Measurements from ENCODE around the gene HOXA1.
"Not testable (repeated sequence)": the region's sequence is repeated elsewhere in the genome, so short reads cannot be mapped to it uniquely, and the experiment has no call there.

The HOXA1 gene

DNA sequence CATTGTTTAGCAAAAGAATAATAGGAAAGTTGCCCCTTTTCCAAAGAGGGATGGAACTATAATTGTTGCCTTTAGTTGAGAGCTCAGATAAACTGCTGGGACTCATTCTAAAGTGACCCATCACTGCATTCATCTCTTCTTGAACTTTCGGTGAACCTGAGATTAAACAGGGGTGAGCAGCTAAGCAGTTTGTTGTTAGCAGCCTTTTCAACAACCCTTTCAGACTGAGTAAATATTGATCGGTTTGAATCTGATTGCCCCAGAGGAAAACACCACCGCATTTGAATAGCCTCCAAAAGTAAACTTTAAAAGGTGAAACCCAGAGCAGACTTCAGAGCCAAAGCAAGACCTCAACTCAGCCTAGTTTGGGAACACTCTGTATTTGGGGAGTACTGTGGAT, 4.7 kb downstream of the HOXA1 start:
- no peak for DNase-seq

DNA sequence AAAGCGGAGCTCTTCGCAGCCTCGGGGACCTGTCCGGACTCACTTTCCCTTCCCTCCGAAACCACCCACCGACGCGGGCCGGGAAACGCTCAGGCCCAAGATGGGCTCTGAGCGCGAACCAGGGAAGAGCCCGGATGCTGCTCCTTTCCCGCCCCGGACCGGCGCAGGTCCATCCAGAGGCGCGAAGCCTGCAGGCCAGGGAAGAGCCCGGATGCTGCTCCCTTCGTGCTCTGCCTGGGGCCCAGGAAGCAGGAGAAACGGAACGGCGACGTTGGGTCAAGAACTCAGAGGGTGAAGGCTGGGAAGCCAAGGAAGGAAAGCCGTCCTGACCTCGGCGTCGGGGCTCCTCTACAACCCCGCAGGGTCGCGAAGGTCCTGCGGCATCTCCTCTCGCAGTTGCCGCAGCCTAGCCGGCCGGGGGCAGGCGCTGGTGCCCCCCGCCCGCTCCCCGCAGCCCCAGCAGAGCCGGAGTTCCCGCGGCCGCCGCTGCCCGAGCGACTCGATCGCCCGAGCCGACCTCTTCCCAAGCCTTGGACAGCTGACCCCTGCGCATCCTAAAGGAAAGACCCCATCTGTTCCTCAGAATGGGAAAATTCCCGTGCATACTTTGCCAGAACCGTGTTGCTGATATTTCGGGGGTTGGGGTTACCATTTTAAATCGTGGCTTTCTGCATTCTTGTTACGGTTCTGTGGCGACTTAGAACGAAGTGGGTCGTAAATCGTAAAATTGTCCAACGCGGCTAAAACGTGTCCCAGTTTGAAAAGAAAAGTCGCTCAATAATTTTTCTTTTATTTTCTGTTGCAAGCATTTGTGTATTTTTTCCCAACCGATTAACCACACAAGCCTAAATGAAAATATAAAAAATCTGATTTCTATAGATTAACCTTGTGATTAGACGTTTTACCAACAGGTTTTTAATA, 7.5 kb downstream of the HOXA1 start:
- no peak for DNase-seq

DNA sequence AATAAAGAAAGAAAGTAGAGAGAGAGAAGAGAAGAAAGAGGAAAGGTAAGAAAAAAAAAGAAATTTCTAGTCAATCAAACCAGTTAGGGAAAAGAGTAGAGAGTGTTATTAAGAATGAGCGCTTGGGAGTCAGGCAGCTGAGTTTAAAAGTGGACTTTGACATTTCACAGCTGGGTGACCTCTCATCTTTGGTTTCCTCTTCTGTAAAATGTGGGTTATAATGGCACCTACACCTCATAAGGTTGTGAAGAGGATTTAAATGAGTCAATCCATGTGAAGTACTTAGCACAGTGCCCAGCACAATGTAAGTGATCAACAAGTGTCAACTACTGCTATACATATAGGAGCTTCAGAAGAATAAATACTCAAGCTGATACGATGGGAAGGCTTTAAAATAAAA, 12.2 kb downstream of the HOXA1 start:
- no peak for DNase-seq

DNA sequence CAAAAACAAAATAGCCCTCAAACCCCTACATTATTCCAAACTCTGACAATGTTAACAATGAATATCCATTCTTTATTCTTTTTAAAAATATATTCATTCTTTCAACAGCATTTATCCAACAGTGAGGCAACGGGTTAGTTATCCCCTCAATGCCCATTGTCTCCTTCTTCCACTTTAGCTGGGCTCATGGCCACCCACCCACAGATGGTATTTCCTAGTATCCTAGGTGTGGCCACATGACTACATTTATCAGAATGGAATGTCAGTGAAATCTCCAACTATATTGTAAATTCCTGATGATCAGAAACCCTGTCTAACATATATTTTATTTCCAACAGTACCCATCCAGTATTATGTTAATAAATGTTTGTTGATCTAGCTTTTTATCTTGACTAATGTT, 13.6 kb downstream of the HOXA1 start:
- no peak for DNase-seq

DNA sequence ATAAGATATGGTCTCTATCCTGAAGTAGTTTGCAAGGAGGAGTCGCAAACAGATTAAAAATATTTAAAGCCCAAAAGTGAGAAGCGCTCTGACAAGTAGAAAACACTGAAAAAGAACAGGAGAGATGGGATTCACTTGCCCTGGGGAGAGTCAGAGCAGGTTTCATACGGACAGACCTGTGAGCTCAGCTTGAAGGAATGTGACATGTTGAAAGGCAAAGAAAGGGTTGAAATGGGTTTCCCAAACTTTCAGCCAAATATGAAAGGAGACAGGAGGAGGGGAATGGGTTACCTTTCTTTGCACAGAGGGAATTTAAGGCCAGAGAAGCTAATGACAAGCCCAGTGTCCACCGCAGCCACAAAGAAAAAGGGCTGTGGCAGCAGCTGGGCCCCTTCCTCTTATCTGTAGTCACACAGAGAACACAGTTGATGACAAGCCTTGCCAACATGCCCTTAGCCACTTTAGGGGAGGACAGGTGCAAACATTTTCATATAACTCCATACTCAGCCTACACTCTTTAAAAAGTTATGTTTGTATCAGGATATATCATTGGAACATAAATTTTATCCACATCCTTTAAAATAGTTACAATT, 14.9 kb downstream of the HOXA1 start:
- DNase-seq: no peak

DNA sequence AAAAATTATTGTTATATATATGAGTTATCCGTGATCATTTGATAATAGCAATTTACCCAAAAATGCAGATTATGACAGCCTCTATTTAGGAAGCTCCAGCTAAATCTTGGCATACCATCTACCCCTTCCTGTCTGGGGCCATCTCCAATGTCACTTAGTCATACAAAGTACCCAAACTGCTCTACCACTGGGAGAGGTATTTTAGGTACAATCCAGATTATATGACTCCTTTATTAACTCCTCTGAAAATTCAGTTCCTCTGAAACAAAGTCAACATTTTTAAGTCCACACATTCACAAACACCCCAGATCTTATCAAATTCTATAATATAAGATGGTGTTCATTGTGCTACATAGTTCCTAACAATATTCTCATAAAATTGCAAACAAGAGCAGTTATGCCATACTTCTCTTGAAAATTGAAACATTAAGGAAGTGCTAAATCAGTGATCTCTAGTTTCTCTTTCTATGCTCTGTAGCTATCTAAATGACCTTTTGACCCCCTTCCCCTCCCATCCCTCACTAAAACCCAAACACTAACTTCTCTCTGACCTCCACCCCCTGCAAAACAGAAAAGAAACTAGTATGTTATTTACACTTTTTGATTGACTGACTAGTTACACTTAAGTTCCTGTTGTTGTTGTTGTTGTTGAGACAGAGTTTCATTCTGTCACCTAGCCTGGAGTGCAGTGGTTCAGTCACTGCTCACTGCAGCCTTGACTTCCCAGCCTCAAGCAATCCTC, 16.4 kb downstream of the HOXA1 start:
- no peak for DNase-seq

DNA sequence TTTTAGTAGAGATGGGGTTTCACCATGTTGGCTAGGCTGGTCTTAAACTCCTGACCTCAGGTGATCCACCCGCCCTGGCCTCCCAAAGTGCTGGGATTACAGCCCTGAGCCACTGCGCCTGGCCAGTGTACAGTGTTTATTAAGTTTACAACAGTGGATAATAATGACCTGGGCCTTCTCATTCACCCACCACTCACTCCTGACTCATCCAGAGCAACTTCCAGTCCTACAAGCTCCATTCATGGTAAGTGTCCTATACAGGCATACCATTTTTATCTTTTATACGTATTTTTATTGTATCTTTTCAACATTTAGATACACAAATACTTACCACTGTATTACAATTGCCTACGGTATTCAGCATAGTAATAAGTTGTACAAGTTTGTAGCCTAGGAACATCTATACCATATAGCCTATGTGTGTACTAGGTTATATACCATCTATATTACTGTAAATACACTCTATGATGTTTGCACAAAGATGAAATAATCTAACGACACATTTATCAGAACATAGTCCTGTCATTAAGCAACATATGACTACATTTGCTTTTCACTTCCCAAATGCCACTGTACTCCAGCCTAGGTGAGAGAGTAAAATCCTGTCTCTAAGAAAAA, 17.1 kb downstream of the HOXA1 start:
- DNase-seq: no peak

DNA sequence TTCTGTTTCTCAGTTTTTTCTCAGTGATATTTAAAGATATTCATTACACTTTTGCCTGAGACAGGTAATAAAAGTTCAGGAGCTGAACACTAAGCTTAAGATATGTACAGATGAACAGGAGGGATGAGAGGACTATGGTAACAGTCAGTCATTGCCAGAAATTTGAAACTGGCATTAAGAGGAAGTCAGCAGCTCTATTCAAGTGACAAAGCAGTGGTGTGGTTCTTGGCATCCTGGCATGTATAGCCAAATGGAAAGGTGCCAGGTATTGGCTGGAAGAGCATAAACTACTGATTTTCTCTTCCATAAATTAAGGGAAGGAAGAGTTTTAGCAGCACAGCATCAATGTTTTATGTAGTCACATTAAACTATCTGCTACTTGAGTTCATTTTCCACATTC, 22.7 kb downstream of the HOXA1 start:
- no peak for DNase-seq

DNA sequence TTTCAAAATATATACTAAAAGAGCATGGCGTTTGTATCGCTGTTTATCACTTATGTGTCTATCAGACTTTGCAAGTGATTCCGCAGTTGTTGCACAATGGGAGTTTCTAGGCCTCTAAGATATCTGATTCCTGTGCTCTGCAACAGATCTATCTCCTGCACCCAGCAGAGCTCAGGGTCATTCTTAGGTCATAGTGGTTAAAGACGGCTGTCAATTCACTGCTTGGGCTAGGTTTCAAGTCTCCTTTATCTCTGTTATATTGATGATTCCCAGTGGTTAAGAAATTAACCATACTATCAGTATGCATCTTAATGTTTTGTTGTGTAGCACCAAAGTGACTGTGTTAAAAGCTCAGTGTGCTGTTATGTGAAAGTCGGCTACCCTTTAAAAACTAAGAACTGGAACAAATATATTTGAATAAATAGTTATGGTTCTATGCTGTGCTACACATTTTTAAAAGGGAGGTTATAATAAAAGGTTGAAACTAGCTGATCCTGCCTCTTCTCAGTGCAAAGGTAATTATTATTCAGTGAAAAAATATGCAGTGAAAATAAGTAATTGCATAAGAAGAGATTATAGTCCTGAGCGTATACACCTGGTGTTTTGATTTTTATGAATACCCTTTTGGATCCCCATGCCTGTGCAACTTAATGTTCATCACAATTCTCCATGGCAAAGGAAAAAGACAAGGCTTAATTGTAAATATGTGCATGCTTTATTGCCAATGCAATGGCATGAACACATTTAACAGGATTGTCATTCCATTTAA, 24.0 kb downstream of the HOXA1 start:
- no peak for DNase-seq

DNA sequence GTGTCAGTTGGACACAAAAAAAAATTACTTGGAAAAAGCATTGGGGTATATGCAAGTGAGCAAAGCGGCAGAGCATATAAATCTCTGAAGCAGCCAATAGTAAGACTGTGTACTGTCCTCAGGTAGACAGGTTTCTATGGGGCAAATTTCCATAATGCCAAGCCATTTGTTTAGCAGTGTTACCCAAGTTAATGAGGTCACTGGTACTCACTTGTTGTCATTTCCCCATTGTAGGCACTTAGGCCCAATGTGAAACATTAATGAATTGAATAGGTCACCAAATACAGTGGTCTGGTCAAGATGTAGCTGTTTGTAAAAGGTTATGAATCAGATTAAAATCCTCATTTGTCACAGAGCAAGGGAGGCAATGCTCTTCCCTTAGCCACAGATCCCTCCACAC, 27.5 kb downstream of the HOXA1 start:
- DNase-seq: no peak

DNA sequence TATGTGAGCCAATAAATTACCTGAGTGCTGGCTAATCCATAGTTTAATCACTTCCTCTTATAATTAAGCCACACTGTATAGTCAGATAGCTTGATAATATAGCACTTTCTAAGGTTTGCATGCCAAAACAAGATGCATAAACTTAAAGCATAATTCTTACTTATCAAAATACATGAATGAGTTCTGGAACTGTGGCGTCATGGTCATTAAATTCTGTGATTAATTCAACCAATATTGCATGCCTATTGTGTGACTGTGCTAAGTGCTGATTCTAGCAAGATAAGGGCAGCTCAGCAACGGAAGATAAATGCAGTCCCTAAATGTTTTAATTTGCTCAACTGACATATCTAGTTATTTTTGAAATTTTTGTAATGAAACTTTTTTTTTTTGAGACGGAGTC, 29.7 kb downstream of the HOXA1 start:
- no peak for DNase-seq

DNA sequence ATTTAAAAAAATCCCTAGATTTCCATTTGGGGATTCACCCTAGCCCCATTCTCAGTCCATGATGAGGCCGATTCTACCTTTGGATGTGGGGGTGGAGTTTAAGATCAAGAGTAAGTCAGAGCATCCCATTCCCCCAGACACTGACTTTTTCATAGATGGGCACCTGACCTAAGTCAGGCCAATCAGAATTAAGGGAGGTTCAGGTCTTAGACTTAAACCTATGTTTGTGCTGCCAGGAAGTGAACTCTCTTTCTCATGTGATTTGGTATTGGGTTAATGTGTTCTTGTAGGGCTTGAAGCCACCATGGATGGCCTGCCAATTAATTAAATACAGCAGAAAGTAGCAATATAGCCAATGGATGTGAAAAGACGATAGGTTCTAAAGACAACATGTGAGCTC, 30.1 kb downstream of the HOXA1 start:
- no peak for DNase-seq

DNA sequence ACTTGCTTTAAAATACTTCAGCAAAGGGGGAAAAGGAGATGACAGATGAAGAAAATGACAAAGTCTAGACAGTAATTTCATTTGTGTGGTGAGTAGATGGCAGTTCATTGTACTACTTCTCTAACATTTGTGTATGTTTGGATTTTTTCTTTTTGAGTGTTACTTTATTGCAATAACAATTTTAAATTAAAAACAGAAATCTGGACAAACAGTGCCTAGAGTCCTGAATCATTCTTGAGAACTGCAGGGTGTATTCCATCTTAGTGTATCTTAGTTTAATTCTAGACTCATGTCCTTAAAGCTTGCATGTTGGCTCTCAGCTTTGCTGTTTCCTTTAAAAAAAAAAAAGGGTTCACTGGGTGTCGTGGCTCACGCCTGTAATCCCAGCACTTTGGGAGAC, 31.1 kb downstream of the HOXA1 start:
- DNase-seq: no peak

DNA sequence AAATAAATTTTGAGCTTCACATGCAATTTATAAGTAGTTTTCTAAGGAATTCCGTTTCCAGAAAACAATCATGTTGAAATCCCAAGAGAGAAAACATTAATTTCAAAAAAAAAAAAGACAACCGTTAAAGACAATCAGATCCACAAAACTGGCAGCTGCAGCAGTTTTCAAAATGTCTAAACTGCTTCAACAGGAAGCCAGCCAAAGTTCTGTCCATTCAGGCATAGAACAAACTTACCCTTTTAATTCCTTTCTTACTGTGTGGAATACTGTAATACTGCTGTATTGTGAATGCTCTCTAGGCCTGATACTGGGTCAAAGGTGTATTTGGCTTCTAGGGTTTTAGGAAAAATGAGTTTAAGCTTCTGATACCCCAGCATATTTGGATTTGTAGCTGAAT, 31.6 kb downstream of the HOXA1 start:
- no peak for DNase-seq

DNA sequence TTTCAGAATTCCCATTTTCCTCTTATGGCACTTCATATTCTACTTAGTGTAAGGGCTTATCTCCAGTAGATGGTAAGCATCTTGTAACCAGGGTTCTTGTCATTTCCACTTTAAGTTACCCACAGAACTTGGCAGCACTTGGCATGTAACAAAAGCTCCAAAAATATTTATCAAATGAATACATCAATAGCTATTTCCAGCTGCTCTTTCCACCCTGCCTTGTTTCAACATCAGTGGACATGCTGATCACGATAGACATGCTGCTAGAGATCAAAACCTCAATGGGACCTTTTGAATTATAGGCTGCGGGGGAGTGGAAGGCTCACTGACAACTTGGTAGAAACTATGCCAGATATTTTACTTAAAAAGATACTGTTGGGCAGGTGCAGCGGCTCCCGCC, 32.9 kb downstream of the HOXA1 start:
- no peak for DNase-seq

DNA sequence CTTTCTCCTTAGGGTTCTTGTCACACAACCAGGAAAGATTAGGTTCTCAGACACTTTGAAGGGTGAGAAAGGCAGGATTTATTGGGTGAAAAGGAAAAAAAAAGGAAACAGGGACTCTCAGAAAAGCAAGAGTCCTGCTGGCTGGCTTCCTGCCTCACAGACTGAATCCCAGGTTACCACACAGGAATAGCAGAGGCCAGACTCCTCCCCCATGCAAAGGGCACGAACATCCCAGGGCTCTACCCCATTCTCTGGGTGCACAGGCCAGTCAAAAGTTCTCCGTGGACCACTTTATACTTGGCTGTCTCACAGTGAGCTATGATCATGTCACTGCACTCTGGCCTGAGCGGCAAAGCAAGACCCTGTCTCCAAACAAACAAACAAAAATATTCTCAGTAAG, 42.6 kb downstream of the HOXA1 start:
- no peak for DNase-seq

DNA sequence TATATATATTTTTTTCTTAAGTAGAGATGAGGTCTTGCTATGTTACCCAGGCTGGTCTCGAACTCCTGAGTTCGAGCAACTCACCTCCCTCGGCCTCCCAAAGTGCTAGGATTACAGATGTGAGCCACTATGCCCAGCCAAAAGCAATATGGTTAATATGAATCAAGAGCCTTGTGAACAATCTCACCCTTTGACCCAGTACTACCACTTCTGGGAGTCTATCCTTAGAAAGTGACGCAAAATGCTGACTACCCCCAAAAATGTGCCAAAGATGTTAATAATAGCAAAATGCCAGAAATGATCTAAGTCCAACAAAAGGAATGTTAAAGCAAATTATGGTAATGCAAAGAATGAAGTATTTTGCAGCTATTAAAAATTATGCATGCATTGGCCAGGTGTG, 44.3 kb downstream of the HOXA1 start:
- DNase-seq: no peak

DNA sequence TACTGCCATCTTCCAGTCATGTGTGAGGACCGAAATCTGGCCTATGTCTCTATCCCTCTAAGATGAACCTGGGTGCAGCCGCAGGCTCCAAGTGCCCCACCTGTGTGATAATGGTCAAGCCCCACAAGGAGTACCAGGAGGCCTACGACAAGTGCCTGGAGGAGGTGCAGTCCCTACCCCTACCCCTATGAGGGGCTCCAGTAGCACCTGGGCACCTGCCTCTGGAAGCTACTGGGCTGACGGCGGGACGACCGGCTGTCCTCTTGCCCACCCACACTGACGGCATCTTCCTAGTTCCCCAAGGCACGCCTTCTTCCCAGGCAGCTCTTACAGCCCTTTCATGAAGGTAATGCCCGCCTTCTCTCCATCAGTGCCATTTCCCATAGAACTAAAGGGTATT, 47.4 kb downstream of the HOXA1 start:
- no peak for DNase-seq

DNA sequence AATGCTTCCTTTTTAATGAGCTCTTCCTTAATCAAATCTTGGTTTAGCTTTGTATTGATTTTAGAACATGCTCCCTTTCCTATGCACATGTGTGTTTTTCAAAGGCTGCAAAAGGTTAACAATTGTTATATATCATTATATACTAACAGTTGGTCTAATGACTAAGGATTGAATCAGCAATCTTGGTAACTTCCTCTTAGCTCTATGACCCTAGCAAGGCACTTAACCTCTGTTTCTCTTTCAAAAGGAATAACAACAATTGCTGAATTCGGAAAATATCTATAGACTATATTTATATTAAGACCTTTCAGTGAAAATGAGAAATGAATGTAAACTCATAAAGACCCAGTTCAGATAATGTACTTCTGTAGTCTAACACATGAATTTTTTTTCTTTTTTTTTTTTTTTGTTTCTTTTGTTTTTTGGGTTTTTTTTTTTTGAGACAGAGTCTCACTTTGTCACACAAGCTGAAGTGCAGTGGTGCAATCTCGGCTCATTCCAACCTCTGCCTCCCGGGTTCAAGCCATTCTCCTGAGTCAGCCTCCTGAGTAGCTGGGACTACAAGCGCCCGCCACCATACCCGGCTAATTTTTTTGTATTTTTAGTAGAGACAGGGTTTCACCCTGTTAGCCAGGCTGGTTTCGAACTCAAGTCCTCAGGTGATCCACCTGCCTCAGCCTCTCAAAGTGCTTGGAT, 48.8 kb downstream of the HOXA1 start:
- no peak for DNase-seq

DNA sequence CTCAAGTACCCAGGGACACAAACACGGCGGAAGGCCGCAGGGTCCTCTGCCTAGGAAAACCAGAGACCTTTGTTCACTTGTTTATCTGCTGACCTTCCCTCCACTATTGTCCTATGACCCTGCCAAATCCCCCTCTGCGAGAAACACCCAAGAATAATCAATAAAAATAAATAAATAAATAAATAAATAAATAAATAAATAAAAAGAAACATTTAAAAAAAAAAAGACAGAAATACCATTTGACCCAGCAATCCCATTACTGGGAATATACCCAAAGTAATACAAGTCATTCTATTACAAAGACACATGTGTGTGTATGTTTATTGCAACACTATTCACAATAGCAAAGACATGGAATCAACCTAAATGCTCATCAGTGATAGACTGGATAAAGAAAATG, 49.8 kb downstream of the HOXA1 start:
- DNase-seq: not testable (repeated sequence)

DNA sequence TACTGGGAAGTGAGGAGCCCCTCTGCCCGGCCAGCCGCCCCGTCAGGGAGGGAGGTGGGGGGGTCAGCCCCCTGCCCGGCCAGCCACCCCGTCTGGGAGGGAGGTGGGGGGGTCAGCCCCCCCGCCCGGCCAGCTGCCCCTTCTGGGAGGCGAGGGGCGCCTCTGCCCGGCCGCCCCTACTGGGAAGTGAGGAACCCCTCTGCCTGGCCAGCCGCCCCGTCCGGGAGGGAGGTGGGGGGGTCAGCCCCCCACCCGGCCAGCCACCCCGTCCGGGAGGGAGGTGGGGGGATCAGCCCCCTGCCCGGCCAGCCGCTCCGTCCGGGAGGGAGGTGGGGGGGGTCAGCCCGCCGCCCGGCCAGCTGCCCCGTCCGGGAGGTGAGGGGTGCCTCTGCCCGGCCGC, 50.7 kb downstream of the HOXA1 start:
- DNase-seq: not testable (repeated sequence)

Measured in stimulated activated CD4-positive, alpha-beta T cell treated with anti-CD3 and anti-CD28 coated beads, Interleukin-4, amount 100 ng/mL, for 24 hours (primary cell).